Measurements from ENCODE around the gene TOMM34. TPM values are rescaled to one million over a fixed set of nuclear protein-coding genes. Genes with fewer than 3 reads are reported as not detected.

The TOMM34 gene
- total and polyA plus RNA-seq, 11 donors, result 5.4 to 27.4 (median 12.7) TPM

DNA sequence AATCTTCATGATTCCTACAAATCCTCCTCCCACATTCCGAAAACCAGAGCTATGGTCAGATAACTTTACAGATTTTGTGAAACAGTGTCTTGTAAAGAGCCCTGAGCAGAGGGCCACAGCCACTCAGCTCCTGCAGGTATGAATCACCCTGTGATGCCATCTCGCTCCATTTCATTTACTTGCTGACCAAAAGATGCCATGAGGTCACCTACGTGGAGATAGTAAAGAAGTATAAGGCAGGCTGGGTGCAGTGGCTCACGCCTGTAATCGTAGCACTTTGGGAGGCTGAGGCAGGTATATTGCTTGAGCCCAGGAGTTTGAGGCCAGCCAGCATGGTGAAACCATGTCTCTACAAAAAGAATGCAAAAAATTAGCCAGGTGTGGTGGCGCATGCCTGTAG lies 37.0 kb upstream of the TOMM34 start:
- intact Hi-C loops (cut with DNase I), result no loop called here
- ATAC-seq (no peak), DNase-seq (no peak)
- no peaks in the 10 kb centered on the region for H3K9me3 ChIP-seq
- TF ChIP-seq, protein P1, sequence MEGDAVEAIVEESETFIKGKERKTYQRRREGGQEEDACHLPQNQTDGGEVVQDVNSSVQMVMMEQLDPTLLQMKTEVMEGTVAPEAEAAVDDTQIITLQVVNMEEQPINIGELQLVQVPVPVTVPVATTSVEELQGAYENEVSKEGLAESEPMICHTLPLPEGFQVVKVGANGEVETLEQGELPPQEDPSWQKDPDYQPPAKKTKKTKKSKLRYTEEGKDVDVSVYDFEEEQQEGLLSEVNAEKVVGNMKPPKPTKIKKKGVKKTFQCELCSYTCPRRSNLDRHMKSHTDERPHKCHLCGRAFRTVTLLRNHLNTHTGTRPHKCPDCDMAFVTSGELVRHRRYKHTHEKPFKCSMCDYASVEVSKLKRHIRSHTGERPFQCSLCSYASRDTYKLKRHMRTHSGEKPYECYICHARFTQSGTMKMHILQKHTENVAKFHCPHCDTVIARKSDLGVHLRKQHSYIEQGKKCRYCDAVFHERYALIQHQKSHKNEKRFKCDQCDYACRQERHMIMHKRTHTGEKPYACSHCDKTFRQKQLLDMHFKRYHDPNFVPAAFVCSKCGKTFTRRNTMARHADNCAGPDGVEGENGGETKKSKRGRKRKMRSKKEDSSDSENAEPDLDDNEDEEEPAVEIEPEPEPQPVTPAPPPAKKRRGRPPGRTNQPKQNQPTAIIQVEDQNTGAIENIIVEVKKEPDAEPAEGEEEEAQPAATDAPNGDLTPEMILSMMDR (IDR thresholded peaks at IDR 0.05), result no peak
- no peak for TF ChIP-seq POLR2A (IDR thresholded peaks at IDR 0.05)
- H3K4me1 ChIP-seq, result peaks cover 0 to 24% (median 4%) of the 10 kb centered on the region in 12 donors
- H3K27me3 ChIP-seq, result no peaks in the 10 kb centered on the region
- H3K36me3 ChIP-seq, result peaks cover 0 to 74% (median 68%) of the 10 kb centered on the region in 9 donors
- WGBS, 4 donors, result 97 to 99% (median 98%) methylated on average over 6 of the region's 6 CpGs
- H3K4me3 ChIP-seq, result no peak overlapping the region
- no peak overlapping the region for H3K27ac ChIP-seq

DNA sequence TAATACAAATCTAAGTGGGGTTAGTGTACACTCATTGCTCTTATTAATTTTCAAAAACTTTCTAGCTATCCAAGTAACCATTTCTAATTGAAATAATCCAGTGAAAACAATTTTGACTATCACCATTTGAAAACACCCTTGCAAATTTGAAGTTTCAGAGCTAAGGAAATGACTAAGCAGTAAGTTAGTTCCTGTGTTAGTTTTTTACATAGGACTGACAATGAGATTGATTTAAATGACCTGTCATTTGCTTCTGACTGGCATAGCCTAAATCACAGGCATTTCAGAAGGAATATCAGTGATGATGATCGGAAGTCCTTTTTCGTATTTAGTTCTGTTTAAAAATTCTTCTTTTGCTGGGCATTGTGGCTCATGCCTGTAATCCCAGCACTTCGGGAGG lies 33.1 kb upstream of the TOMM34 start:
- Histone ChIP-seq H3K4me1 (peaks cover 0 to 56% (median 10%) of the 10 kb centered on the region in 12 donors), H3K9me3 (no peaks in the 10 kb centered on the region), H3K27me3 (no peaks in the 10 kb centered on the region), H3K4me3 (no peak overlapping the region), H3K36me3 (peaks cover 0 to 44% (median 34%) of the 10 kb centered on the region in 9 donors), H3K27ac (peak overlapping the region in 5 of 12 donors; percentile 37 to 87 (median 47))
- peak in 2 of 4 donors; percentile 33 to 55 for ATAC-seq
- DNase-seq, result no peak
- no peak for TF ChIP-seq POLR2A (IDR thresholded peaks at IDR 0.05)
- TF ChIP-seq, protein P1 (IDR thresholded peaks at IDR 0.05), result no peak
- 67 to 83% (median 71%) methylated on average over 3 of the region's 3 CpGs for WGBS, 4 donors
- intact Hi-C loops (cut with DNase I), result no loop called here

DNA sequence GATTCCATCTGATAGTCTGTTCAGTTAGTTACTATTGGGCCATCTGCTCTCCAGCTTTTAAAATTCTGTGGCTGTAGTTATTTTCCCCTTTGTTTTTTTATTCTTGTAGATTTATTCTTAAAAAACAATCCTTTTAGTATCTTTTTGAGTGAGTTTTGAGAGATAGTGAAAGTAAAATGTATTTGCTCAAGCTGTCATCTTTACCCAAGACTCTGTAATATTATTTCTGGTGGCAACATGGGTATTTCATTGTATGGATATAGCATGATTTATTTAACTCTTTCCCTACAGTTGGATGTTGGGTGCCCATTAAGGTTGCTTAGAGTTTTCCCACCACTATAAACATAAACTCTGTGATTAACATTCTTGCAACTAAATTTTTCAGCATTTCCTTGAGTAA lies 30.8 kb upstream of the TOMM34 start:
- Histone ChIP-seq H3K27me3 (no peaks in the 10 kb centered on the region), H3K4me3 (peak overlapping the region in 8 of 12 donors; percentile 1 to 37 (median 22)), H3K4me1 (peaks cover 0 to 64% (median 10%) of the 10 kb centered on the region in 12 donors), H3K36me3 (peaks cover 0 to 42% (median 29%) of the 10 kb centered on the region in 9 donors), H3K9me3 (no peaks in the 10 kb centered on the region), H3K27ac (peak overlapping the region in 10 of 12 donors; percentile 16 to 87 (median 37))
- DNase-seq (no peak), ATAC-seq (no peak)
- no peak for TF ChIP-seq POLR2A (IDR thresholded peaks at IDR 0.05)
- TF ChIP-seq, protein P1 (IDR thresholded peaks at IDR 0.05), result no peak
- intact Hi-C loops (cut with DNase I), result no loop called here

DNA sequence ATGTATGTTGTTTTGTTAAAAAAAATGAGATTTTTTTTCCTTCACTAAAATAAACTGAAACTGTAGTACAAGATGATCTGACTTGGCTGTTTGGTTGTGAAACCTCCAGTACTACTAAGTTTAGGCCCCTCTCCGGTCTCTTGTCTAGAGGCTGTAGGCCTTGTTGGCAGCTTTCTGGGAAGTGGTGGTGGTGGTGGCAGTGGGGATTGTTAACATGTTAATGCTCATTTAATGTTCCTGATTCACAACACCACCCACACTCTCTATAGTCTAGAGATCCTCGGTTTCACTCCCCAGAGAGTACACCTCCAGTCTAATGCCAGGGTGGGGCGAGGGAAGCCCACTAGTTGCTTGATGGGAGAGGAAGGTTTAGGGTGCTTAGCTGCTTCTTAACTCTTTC lies 30.2 kb upstream of the TOMM34 start:
- Histone ChIP-seq H3K27ac (peak overlapping the region in 9 of 12 donors; percentile 16 to 87 (median 41)), H3K36me3 (peaks cover 0 to 42% (median 27%) of the 10 kb centered on the region in 9 donors), H3K4me3 (peak overlapping the region in 7 of 12 donors; percentile 1 to 37 (median 21)), H3K4me1 (peaks cover 0 to 66% (median 10%) of the 10 kb centered on the region in 12 donors), H3K27me3 (no peaks in the 10 kb centered on the region), H3K9me3 (no peaks in the 10 kb centered on the region)
- no peak for DNase-seq
- intact Hi-C loops (cut with DNase I), result no loop called here
- 51 to 73% (median 58%) methylated on average over 3 of the region's 3 CpGs for WGBS, 4 donors
- ATAC-seq, result peak in 2 of 4 donors; percentile 36 to 52
- TF ChIP-seq, protein P1 (IDR thresholded peaks at IDR 0.05), result no peak
- TF ChIP-seq POLR2A (IDR thresholded peaks at IDR 0.05), result no peak

Data from heart left ventricle (tissue), 16 donors.